HUES6 (cell line): Measurements from ENCODE around the gene GPATCH3.

ENCODE experiments used
- H3K27ac ChIP-seq: 2 replicates; pipeline ENCODE4 v1.7.0; 2013; ENCODE audit warnings: low read depth, mild to moderate bottlenecking, low read length, inconsistent platforms
- H3K27me3 ChIP-seq: 2 replicates; pipeline ENCODE4 v1.6.1; 2013; ENCODE audit warnings: low read length; ENCODE audit not compliant: control insufficient read depth, insufficient read depth
- H3K36me3 ChIP-seq: 2 replicates; pipeline ENCODE4 v1.6.1; 2013; ENCODE audit warnings: low read length; ENCODE audit not compliant: control insufficient read depth, insufficient read depth
- H3K4me1 ChIP-seq: 2 replicates; pipeline ENCODE4 v1.6.1; 2013; ENCODE audit warnings: low read length; ENCODE audit not compliant: control insufficient read depth, insufficient read depth
- H3K4me3 ChIP-seq: 2 replicates; pipeline ENCODE4 v1.5.1; 2013; ENCODE audit warnings: low read depth, low read length
- H3K9ac ChIP-seq: one replicate; pipeline ENCODE4 v1.6.1; 2013; ENCODE audit warnings: mild to moderate bottlenecking, low read length
- H3K9me3 ChIP-seq: 2 replicates; pipeline ENCODE4 v1.6.1; 2013; ENCODE audit warnings: low read depth, low read length; ENCODE audit not compliant: control insufficient read depth, insufficient read depth

The GPATCH3 gene

DNA sequence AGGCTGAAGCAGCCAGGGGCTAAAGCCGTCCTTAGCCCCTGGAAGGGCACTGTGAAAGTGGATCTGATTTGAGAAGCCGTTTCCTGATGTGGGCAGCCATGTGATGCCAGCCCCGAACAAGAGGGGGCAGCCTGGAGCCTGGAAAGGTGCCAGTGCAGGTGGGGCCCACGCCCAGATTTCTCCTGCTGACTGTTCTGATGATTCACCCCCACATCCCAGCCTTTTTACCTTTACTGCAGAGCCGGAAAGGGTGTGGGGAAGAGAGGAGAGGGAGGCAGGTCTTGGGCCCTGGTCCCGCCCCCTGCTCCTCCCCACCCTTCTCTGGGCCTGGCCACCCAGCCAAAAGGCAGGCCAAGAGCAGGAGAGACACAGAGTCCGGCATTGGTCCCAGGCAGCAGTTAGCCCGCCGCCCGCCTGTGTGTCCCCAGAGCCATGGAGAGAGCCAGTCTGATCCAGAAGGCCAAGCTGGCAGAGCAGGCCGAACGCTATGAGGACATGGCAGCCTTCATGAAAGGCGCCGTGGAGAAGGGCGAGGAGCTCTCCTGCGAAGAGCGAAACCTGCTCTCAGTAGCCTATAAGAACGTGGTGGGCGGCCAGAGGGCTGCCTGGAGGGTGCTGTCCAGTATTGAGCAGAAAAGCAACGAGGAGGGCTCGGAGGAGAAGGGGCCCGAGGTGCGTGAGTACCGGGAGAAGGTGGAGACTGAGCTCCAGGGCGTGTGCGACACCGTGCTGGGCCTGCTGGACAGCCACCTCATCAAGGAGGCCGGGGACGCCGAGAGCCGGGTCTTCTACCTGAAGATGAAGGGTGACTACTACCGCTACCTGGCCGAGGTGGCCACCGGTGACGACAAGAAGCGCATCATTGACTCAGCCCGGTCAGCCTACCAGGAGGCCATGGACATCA lies 37.2 kb downstream of the GPATCH3 start, which contains the start of gene SFN:
SFN (plus strand) TSS at position 369 of the 904 bp plus-strand sequence; CDS start at position 433, 64 bp downstream.
- Histone ChIP-seq H3K27ac (no peak within 1 kb of the TSS), H3K27me3 (peaks cover 14% of the 10 kb centered on the region), H3K4me1 (peaks cover 36% of the 10 kb centered on the region), H3K9me3 (no peaks in the 10 kb centered on the region), H3K9ac (peak within 1 kb of the TSS; percentile 87), H3K36me3 (no peaks in the 10 kb centered on the region), H3K4me3 (peak within 1 kb of the TSS; percentile 80)

- Histone ChIP-seq H3K4me1 (peaks cover 33% of the 10 kb centered on the region), H3K4me3 (no peak overlapping the region), H3K27ac (no peak overlapping the region), H3K9me3 (no peaks in the 10 kb centered on the region), H3K36me3 (no peaks in the 10 kb centered on the region), H3K27me3 (peaks cover 14% of the 10 kb centered on the region), H3K9ac (no peak overlapping the region)
These were observed 38.3 kb downstream of the GPATCH3 start for GRCh38 chr1:26861889-26862378.

- no peak overlapping the region for H3K4me3 ChIP-seq
- no peaks in the 10 kb centered on the region for H3K36me3 ChIP-seq
- H3K4me1 ChIP-seq = peaks cover 38% of the 10 kb centered on the region
- peaks cover 14% of the 10 kb centered on the region for H3K27me3 ChIP-seq
- no peaks in the 10 kb centered on the region for H3K9me3 ChIP-seq
- no peak overlapping the region for H3K27ac ChIP-seq
- no peak overlapping the region for H3K9ac ChIP-seq
These were observed 39.0 kb downstream of the GPATCH3 start for GRCh38 chr1:26861286-26861701.

DNA sequence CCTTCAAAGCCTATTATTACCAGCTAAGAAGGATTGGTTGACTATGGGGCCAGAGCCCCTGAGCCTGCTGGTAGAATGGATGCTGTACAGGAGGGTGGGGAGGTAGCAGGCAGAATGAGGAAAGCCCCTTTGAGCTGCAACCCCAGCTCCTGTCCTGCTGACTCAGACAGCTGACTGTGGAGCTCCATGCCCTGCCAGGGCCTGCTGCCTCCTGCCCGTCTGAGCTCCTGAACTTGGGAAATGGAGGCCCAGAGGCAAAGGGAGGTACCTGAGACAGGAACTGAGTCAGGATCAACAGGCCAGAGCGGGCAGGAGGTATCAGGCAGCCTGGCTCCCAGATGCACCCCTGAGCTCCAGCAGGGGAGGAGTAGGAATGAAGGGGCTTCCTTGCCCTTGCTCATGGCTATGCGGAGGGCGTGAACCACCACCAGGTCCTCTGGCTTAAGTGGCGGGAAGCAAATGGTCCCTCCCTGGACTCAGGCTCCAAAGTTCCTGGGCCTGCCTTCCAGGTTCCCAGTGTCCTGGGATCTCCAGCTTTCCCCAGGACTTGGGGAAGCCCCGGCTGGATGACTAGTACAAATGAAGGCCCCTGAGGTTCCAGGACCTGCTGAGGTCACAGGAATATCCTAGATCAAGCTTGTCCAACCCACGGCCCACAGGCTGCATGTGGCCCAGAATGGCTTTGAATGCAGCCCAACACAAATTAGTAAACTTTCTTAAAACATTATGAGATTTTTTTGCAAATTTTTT lies 41.2 kb downstream of the GPATCH3 start:
- Histone ChIP-seq H3K9me3 (no peaks in the 10 kb centered on the region), H3K36me3 (peaks cover under 1% of the 10 kb centered on the region), H3K27me3 (peaks cover 11% of the 10 kb centered on the region), H3K9ac (no peak overlapping the region), H3K4me1 (peaks cover 28% of the 10 kb centered on the region), H3K27ac (no peak overlapping the region), H3K4me3 (no peak overlapping the region)

DNA sequence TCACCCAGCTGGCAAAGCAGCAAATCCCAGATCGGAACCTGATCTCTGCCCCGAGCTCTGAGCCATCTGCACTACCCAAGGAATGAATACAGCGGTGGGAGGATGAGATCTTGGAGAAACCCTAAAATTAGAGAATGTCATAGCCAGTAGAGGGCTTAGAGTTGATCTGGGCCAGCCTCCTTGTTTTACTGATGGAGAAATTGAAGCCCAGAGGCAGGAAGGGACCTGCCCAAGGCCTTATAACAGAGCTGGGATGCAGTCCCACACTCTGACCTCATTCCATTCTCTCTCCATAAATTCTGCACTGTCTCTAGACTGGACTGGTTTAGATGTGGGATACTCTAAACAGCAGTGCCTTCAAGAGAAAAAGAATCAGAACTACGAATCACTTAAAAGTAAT lies 42.1 kb downstream of the GPATCH3 start:
- Histone ChIP-seq H3K36me3 (peaks cover 10% of the 10 kb centered on the region), H3K27me3 (peaks cover 2% of the 10 kb centered on the region), H3K9me3 (no peaks in the 10 kb centered on the region), H3K9ac (no peak overlapping the region), H3K4me3 (no peak overlapping the region), H3K27ac (no peak overlapping the region), H3K4me1 (peaks cover 20% of the 10 kb centered on the region)

DNA sequence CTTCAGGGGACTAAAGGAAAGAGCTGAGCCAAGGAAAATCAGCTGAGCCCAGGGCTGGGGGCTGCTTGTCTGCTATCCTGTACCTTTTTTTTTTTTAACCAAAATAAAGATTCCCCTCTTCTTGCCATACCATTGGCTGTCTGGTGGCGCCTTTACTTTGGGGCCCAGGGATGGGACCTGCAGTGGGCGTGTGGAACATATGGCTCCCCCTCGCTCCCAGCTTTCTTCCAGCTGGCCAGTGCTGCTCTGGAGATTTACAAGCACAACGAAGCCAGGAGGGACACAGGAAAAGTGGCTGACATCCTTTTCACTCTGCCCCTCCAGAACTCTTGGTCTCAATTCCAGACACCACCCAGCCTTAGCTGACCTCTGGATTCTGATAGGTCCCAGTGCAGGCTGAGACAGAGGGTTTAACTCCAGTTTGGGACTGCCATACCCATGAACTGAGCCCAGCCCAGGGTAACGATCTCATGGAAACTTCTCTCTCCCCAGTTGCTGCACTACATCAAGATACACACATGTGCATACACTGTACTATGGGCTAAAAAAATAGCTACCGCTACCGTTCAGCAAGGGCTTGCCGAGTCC lies 42.7 kb downstream of the GPATCH3 start:
- H3K4me1 ChIP-seq = peaks cover 20% of the 10 kb centered on the region
- peaks cover 15% of the 10 kb centered on the region for H3K36me3 ChIP-seq
- no peaks in the 10 kb centered on the region for H3K27me3 ChIP-seq
- H3K9me3 ChIP-seq = no peaks in the 10 kb centered on the region
- no peak overlapping the region for H3K4me3 ChIP-seq
- H3K27ac ChIP-seq = no peak overlapping the region
- H3K9ac ChIP-seq = no peak overlapping the region

DNA sequence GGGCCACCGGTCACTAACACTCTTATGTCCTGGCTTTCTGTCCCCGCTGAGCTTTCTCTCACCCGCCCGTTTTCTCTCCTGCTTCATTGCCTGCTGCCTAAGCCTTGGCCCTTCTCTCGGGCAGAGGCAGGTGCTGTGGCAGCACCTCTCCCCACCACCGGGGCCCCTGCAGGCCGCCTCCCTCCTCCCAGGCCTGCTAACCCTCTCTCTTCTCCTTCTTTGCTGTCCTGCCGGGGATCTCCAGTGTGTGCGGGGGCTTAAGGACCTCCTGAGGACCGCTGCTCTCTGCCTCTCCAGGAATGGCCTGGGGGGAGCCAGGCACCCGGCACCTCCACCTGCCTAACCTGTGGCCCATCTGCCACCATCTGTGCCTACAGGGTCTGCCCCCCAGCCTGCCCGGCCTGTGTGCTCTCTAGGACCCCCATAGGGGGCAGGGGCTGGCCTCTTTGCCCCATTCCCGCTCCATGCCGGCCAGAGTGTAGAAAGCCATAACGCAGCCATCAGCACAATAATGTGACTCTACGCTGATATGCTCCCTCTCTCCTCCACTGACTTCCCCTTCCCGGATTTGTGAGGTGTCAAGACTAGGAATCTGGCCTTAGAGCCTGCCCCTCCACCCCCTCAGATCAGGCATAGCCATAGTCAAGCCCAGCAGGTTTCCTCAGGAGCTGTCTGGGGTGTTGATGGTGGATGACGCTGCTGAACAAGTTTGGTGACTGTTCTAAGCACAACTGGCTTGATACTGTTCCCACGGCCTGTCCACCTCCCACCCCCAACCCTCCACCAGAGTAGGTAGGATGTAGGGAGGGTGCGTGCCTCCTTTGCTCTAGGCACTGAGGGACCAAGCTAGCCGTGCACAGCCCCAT lies 43.4 kb downstream of the GPATCH3 start:
- no peaks in the 10 kb centered on the region for H3K9me3 ChIP-seq
- H3K9ac ChIP-seq = no peak overlapping the region
- no peaks in the 10 kb centered on the region for H3K27me3 ChIP-seq
- peaks cover 22% of the 10 kb centered on the region for H3K36me3 ChIP-seq
- peaks cover 13% of the 10 kb centered on the region for H3K4me1 ChIP-seq
- H3K27ac ChIP-seq = no peak overlapping the region
- H3K4me3 ChIP-seq = no peak overlapping the region

- Histone ChIP-seq H3K9me3 (no peaks in the 10 kb centered on the region), H3K4me3 (no peak overlapping the region), H3K9ac (no peak overlapping the region), H3K4me1 (peaks cover 12% of the 10 kb centered on the region), H3K27ac (no peak overlapping the region), H3K27me3 (no peaks in the 10 kb centered on the region), H3K36me3 (peaks cover 28% of the 10 kb centered on the region)
These were observed 44.1 kb downstream of the GPATCH3 start for GRCh38 chr1:26856181-26856580.

DNA sequence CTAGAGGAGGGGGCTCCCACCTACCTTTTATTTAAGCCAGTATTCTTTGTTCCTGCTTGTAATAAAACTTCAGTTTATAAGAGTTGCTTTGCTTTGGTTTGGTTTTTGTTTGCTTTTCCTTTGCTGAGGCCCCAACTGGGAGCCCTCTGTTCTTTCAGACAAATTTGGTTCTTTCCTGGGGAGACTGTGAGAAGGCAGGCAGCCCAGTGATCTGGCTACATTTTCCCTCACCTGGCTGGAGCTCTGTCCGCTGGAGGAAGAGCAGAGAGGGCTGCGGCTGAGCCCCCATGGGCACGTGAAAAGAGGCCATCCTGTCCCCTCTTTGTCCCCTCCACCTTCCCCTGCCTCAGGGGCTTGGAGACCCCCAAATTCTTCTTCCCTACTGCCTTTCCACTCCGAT lies 44.6 kb downstream of the GPATCH3 start:
- no peak overlapping the region for H3K4me3 ChIP-seq
- no peaks in the 10 kb centered on the region for H3K27me3 ChIP-seq
- H3K27ac ChIP-seq = no peak overlapping the region
- peaks cover 12% of the 10 kb centered on the region for H3K4me1 ChIP-seq
- no peak overlapping the region for H3K9ac ChIP-seq
- peaks cover 34% of the 10 kb centered on the region for H3K36me3 ChIP-seq
- no peaks in the 10 kb centered on the region for H3K9me3 ChIP-seq

DNA sequence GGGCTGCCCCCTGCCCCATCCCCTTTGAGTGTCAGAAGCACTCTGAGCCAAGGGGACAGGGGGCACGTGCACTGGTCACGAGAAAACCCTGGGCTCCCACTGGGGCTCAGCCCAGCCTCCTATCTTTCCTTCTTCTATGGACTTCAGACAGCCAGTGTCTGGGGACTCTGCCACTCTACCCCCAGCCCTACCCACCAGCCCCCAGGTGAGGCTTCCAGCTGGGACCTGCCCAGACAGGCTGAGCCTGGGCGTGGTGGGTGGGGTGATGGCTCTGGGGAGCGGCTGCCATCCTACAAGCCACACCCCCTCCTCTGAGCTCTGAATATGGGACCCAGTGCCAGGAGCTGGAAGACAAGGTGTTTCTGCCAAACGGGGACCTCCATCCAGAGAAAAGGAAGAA lies 45.4 kb downstream of the GPATCH3 start:
- peaks cover 12% of the 10 kb centered on the region for H3K4me1 ChIP-seq
- no peaks in the 10 kb centered on the region for H3K27me3 ChIP-seq
- no peak overlapping the region for H3K4me3 ChIP-seq
- no peaks in the 10 kb centered on the region for H3K9me3 ChIP-seq
- H3K36me3 ChIP-seq = peaks cover 41% of the 10 kb centered on the region
- no peak overlapping the region for H3K9ac ChIP-seq
- H3K27ac ChIP-seq = no peak overlapping the region
